Activated CD4-positive, alpha-beta T cell treated with anti-CD3 and anti-CD28 coated beads for 4 hours (primary cell): Measurements from ENCODE around the gene OR6C76.
"Not testable (repeated sequence)": the region's sequence is repeated elsewhere in the genome, so short reads cannot be mapped to it uniquely, and the experiment has no call there.

Experiments used
- DNase-seq, 2 donors: peaks; one replicate each; pipeline ENCODE4 v3.0.0-alpha.2; 2020

Gene OR6C76

GRCh38 chr12:55425954-55426353, at the start of gene OR6C76:
OR6C76 (plus strand) TSS chr12:55426254; CDS start chr12:55426254, 0 bp downstream.
- DNase-seq, result no peak

DNA sequence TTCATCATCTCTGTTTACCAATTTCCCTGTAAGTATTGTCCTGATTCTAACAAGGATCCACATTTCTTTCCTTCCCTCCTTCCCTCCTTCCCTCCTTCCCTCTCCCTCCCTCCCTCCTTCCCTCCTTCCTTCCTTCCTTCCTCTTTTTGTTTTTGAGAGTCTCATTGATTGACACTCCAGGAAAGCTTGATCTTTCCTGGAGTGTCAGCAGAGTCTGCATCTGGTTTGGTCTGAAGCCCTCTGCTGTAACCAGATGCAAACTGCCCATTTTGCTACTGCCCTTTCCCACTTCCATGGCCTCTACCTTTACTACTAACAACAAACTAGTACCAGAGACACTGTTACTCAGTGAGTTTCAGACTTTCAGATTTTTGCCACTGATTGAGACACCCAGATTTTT, 40.2 kb upstream of the OR6C76 start:
- no peak for DNase-seq

- DNase-seq, result no peak
Observed at GRCh38 chr12:55392032-55392795, 33.8 kb upstream of the OR6C76 start.

DNA sequence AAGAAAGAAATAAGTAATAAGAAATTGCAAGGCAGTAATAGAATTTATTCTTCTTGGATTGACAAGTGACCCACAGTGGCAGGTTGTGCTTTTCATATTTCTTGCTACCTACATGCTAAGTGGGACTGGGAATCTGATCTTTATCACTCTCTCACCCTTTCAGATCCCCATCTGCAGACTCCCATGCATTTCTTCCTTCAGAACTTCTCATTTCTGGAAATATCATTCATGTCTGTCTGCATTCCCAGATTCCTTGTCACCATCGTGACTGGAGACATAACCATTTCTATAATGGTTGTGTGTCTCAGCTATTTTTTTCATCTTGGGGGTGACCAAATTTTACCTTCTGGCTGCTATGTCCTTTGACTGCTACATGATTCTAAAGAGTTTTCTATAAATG, 29.7 kb upstream of the OR6C76 start:
- DNase-seq, result no peak

DNA sequence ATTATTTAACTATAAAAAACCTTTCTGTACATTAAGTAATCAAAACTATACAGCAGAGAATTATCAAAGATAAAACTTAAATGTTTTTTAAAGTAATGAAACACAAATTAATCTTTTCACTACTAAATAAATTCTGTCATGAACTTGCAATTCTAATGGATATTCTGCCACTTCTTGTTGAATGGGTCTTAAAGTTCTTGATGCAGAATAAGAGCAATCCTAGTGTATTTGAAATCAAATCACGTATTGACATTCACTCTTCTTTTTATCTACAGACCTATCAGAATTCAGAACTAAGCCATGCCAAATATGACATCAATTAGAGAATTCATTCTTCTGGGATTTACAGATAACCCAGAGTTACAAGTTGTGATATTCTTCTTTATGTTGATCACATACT, 25.8 kb upstream of the OR6C76 start, which contains the start of gene OR6C65:
TSS of gene OR6C65 (plus strand) at position 301 of the 400 bp plus-strand sequence. CDS start at position 301, 0 bp downstream.
- DNase-seq, result no peak

DNA sequence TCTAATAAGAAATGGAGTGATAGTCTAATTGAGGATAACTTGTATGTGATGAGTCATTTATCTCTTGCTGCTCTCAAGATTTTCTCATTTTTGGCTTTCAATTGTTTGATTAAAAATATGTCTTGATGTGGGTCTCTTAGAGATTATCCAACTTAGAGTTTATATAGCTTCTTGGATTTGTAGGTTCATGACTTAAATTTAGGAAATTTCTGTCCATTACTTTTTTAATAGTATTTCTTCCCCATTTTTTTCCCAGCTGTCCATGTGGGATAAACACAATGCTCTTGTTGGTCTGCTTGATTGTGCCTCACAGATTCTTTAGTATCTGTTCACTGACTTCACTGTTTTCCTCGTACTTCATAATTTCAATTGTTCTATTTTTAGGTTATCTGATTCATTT, 18.2 kb upstream of the OR6C76 start:
- no peak for DNase-seq

DNA sequence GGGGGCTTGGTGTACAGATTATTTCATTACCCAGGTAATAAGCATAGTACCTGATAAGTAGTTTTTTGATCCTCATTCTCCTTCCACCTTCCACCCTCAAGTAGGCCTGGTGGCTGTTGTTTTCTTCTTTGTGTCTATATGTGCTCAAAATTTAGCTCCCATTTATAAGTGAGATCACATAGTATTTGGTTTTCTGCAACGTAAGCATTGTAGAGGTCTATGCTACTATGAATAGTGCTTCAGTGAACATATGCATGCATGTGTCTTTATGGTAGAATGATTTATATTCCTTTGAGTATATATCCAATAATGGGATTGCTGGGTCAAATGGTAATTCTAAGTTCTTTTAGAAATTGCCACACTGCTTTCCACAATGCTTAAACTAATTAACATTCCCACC, 16.9 kb upstream of the OR6C76 start:
- DNase-seq, result not testable (repeated sequence)

DNA sequence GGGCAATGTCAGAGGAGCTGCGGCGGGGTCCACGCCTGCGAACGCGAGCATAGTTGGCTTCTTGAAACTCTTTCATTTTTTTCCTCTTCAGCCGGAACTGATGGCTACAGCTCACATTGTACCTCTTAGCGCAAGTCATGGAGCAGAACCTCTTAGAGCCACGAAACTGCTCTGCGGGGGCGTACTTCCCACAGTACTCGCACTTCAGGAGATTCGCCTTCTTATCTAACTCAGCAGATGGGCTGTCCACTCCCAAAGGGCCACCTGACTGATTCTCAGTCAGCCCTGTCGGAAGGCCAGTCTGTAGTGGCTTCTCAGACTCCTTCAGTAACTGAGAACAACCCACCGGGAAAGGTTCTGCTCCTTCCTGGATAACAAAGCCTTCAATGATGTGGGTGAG, 13.9 kb upstream of the OR6C76 start:
- not testable (repeated sequence) for DNase-seq

DNA sequence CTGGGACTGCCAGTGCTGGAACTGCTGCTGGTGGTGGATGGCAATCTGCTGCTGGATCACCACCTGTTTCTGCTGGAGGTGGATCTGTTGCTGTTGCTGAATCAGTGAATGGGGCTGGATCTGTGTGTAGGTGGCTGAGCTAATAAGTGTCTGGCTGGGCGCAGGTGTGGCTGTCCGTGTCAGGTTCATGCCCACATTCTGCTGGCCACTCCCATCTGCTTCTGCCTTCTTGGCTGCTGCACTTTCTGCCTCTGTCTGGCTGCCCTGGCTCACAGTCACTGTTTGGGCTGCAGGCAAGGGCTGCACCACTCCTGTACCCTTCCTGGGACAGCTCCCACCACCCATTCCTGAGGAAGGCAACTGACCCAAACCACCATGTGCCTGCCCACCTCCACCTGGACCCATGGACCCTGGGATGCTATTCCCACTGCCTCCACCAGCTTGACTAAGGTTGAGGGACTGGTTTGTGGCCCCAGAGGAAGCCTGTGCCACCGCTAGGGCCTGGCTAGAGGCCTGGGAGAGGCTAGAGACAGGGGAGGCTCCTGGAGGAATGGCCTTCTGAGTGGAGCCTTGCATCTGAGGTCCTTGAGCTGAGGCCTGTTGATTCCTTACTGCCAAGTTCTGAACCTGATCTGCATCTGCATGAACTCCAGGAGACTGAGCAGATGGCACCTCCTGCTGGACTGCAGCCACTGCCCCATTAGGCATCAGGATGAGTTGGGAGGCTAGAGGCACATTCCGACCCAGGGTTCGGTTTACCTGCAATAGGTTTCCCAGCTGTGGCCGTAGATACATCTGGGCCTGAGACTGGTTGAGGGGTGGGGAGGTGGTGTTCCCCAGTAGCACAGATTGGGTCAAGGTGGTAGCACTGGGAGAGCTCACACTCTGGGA, 12.3 kb upstream of the OR6C76 start:
- not testable (repeated sequence) for DNase-seq

DNA sequence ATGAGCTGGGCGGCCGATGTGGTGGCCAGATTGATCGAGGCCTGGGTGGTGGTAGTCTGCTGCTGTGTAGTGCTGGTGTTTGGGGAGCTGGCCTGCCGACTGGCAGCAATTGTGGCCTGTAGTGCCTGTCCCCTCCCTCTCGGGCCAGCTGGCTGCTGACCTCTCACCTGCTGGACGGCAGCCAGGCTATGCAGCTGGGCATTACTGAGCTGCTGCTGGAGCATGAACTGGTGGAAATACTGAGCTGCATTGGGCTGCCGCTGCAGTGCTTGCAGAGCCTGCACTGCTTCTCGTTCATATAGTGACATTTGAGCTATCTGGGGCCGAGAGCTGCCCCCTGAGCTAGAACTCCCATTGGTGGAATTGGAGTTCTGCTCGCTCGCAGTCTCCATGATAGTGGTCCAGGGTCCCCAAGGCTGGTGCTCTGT, 11.6 kb upstream of the OR6C76 start:
- DNase-seq, result not testable (repeated sequence)

DNA sequence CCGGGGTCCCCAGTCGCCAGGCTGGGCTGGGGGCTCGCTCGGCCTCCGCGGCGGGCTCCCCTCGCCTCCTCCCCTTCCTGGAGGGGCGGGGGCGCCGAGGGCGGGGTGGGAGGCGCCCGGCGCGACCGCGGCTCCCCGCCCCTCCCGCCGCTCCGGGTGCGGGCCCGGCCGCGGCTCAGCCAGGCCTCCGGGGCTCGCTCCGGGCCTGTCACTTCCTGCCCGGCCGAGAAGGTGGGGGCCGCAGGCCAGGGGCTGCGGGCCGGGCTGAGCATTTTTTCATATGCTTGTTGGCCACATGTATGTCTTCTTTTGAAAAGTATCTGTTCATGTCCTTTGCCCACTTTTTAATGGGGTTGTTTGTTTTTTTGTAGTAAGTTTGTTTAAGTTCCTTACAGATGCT, 11.2 kb upstream of the OR6C76 start:
- DNase-seq, result not testable (repeated sequence)

DNA sequence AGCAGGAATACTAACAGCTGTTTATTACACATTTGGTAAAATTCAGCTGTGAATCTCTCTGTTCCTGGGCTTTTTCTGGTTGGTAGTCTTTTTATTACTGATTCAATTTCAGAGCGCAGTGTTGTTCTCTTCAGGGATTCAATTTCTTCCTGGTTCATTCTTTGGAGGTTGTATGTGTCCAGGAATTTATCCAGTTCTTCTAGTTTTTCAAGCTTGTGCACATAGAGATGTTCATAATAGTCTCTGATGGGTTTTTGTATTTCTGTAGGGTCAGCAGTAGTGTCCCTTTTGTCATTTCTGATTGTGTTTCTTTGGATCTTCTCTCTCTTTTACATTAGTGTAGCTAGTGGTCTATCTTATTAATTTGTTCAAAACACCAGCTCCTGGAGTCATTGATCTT, 9.1 kb upstream of the OR6C76 start:
- no peak for DNase-seq

DNA sequence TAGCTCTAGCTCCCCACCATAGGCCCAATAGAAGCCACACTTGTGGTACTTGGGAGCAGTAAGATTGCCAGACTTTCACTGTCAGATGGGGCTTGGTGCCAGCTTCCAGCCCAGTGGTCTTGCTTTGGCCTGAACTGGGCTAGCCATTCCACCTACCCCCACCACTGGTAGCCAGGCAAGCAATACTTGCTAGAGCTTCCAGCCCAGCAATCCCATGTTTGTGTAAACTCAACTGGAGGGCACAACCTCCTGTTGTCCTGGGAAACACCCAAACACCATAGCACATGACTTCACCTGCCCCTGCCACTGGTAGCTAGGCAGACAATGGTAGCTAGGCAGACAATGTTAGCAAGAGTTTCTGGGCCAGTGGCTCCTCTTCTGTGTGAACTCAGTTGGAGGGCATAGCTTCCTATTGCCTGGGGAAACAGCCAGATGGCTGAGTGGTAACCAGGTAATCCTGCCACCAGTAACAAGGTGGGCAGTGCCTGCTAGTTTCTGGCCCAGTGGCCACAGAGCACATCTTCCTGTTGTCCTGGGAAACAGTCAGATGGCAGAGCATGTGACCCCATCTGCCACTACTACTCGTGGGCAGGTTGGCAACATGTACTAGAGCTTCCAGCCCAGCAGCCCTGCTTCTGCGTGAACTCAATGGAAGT, 5.6 kb upstream of the OR6C76 start:
- DNase-seq, result no peak

- DNase-seq, result no peak
Observed at GRCh38 chr12:55428331-55429243, 2.5 kb downstream of the OR6C76 start.

DNA sequence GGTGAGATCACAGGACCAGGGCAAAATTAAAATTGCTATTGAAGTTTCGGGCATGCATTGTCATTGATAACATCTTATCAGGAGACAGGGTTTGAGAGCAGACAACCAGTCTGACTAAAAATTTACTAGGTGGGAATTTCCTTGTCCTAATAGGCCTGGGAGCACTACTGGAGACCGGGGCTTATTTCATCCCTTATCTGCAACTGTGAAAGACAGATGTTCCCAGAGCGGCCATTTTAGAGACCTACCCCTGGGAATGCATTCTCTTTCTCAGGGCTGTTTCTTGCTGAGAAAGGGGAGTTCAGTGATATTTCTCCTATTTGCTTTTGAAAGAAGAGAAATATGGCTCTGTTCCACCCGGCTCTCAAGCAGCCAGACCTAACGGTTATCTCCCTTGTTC, 15.2 kb downstream of the OR6C76 start:
- not testable (repeated sequence) for DNase-seq

GRCh38 chr12:55443776-55444175, 17.7 kb downstream of the OR6C76 start, which contains the start of gene OR6C2:
OR6C2 (plus strand) TSS chr12:55444076; CDS start chr12:55452214, 8,138 bp downstream.
- no peak for DNase-seq

DNA sequence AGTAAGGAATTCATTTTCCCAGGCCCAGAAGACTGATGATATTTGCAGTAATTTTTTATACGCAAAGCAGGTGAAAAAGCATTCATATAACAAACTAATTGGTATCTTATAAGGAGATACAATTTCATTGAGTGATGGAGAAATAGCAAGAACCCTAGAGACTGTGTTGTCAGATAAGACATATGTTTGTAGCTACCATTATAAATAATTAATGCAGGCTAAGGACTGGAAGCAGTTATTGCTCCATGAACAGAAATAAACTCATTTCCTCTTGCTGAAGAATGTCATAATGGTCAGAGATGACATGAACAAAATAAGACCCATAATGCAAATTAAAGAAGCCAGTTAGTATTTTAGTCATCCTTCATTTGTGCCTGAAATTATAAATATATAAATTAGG, 19.3 kb downstream of the OR6C76 start:
- no peak for DNase-seq

DNA sequence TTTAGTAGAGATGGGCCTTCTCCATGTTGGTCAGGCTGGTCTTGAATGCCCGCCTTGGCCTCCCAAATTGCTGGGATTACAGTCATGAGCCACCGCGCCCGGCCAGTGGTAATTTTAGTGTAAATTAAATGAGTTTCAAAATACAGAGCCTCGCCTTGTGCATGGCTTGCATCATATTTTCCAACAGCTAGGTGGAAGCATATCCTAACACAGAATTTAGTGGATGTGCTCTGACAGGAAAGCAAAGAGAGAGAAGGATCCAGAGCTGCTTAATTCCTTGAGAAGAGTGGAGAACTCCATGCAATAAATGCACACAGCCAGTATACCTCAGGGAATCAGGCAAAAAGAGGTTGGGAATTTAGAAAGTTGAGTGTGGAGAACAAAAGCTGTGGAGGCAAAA, 20.3 kb downstream of the OR6C76 start:
- DNase-seq, result no peak

DNA sequence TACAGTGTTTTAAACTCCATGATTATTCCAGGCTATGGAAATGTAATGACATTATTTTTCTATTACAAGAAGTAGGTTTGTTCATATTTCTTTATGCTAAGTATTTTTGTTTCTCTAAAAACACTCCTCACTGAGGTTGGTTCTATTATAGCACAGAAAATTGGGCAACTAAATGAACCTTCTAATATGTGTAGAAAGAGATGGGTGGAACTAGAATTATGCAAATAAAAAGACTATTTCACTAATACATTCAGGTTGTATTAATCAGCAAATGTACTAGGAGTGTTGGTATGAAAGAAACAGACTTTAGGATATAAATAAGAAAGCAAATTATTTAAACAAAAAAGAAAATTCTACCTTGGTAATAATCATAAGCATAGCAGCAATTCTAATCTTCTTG, 22.8 kb downstream of the OR6C76 start:
- DNase-seq, result no peak

- not testable (repeated sequence) for DNase-seq
Observed at GRCh38 chr12:55464926-55465325, 38.9 kb downstream of the OR6C76 start.

GRCh38 chr12:55467836-55468235, 41.8 kb downstream of the OR6C76 start:
- DNase-seq, result no peak

DNA sequence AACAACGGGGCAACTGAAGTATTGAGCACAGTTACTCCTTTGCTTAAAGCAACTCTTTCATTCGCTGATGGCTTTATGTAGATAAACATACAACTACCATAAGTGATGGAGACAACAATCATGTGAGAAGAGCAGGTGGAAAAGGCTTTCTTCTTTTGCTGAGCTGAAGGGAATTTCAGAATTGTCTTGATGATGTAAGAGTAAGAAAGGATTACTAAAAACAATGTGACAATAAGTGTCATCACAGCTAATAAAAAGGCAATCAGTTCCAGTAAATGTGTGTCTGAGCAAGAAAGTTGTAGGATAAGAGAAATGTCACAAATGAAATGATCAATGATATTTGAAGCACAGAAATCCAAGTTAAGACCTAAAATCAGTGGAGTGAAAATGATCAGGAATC, 43.2 kb downstream of the OR6C76 start:
- DNase-seq, result no peak
